ENCODE results near the gene OR52W1. TPM values are rescaled to one million over a fixed set of nuclear protein-coding genes. Genes with fewer than 3 reads are reported as not detected.

OR52W1 gene
- total and polyA plus RNA-seq, 9 donors: 0.19 TPM; not detected in 8

DNA sequence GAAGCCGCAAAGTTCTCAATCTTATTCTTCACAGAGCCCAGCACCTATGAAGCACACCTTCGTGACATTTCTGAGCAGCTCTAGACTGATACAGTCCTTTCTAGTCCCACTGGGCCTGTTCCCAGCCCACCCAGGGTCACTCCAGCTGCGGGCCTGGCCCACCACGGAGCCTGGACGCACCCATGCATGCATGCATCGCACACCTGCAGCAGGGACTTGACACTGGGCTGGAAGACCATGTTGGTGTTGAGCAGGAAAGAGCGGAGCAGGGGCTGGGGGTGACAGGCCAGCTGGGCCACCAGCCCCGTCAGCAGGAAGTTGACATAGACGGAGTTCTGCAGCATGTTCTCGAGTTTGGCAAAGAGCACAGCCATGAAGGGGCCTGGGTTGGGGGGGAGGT, 15.5 kb downstream of the OR52W1 start:
- peaks cover 83% of the 10 kb centered on the region for H3K36me3 ChIP-seq (ENCODE audit: control insufficient read depth, insufficient read depth, low read length)
- H3K4me3 ChIP-seq (ENCODE audit: low read length): no peak overlapping the region
- H3K4me1 ChIP-seq (ENCODE audit: control insufficient read depth, insufficient read depth, low read length): no peaks in the 10 kb centered on the region
- no peaks in the 10 kb centered on the region for H3K9me3 ChIP-seq (replicated peaks; ENCODE audit: control insufficient read depth, low read depth, low read length)
- no peak overlapping the region for H3K27ac ChIP-seq (ENCODE audit: low read length)
- WGBS (ENCODE audit: insufficient coverage): 92% methylated on average over 10 of the region's 10 CpGs
- DNase-seq: no peak
- H3K27me3 ChIP-seq (ENCODE audit: control insufficient read depth, insufficient read depth, low read length): no peaks in the 10 kb centered on the region

DNA sequence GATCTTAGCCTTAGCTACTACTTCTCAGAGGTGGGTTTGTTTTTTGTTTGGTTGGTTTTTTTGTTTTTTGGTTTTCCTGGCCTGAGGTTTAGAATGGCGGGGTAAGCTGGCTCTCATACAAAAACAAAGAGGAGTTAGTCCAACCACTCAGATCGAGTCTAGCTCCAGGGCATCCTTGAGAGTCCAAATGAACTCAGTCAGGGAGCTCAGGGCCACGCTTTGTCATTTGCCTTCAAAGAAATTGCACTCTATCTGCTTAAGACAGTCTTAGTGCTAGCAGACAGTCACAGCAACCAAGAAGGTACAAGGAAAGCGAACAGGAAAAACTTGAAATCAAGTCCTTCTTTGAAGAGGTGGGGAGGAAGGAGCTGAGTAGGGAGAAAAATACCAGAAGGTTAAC, 17.5 kb downstream of the OR52W1 start:
- Histone ChIP-seq H3K27me3 (ENCODE audit: control insufficient read depth, insufficient read depth, low read length) (no peaks in the 10 kb centered on the region), H3K4me3 (ENCODE audit: low read length) (no peak overlapping the region), H3K9me3 (replicated peaks; ENCODE audit: control insufficient read depth, low read depth, low read length) (no peaks in the 10 kb centered on the region), H3K4me1 (ENCODE audit: control insufficient read depth, insufficient read depth, low read length) (no peaks in the 10 kb centered on the region), H3K27ac (ENCODE audit: low read length) (no peak overlapping the region), H3K36me3 (ENCODE audit: control insufficient read depth, insufficient read depth, low read length) (peaks cover 74% of the 10 kb centered on the region)
- no peak for DNase-seq
- 89% methylated on average over 4 of the region's 4 CpGs for WGBS (ENCODE audit: insufficient coverage)

DNA sequence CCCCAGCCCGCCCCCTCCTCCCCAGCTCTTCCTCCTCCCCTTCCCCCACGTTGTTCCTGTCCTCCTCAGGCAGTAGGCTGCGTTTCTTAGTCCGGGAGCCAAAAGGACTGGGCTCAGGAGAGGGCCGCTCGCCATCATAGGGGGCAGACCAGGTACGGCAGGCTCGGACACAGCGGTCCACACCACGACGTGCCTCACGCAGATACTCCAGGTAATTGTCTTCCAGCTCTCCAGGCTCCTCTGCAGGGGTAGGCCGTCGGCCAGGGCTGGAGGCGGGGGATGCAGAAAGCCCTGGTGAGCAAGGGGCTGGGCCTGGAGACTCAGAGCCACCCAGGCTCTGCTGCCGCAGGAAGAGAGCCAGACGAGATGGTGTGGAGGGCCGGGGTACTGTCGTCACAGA, 18.7 kb downstream of the OR52W1 start:
- Histone ChIP-seq H3K36me3 (ENCODE audit: control insufficient read depth, insufficient read depth, low read length) (peaks cover 76% of the 10 kb centered on the region), H3K27me3 (ENCODE audit: control insufficient read depth, insufficient read depth, low read length) (no peaks in the 10 kb centered on the region), H3K4me3 (ENCODE audit: low read length) (no peak overlapping the region), H3K27ac (ENCODE audit: low read length) (no peak overlapping the region), H3K9me3 (replicated peaks; ENCODE audit: control insufficient read depth, low read depth, low read length) (no peaks in the 10 kb centered on the region), H3K4me1 (ENCODE audit: control insufficient read depth, insufficient read depth, low read length) (no peaks in the 10 kb centered on the region)
- DNase-seq: no peak
- 92% methylated on average over 17 of the region's 19 CpGs for WGBS (ENCODE audit: insufficient coverage)

DNA sequence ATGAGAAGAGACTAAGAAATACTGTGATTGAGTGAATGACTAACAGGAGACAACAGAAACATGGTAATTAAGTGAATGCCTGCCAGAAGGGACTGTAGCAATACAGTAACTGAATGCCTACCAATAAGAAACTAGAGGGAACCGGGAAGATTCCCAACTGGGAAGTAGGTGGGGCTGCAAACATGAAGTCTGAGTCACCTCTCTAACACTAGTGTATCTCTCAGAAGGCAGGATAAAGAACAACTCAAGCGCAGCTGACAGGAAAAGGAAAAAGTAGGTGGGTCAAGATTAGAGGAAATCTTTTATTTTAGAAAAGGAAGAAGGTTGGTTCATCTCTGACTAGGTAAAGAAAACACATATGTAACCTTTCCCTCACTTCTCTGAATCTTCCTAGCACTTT, 20.3 kb downstream of the OR52W1 start:
- Histone ChIP-seq H3K36me3 (ENCODE audit: control insufficient read depth, insufficient read depth, low read length) (peaks cover 80% of the 10 kb centered on the region), H3K4me3 (ENCODE audit: low read length) (no peak overlapping the region), H3K27me3 (ENCODE audit: control insufficient read depth, insufficient read depth, low read length) (no peaks in the 10 kb centered on the region), H3K9me3 (replicated peaks; ENCODE audit: control insufficient read depth, low read depth, low read length) (no peaks in the 10 kb centered on the region), H3K27ac (ENCODE audit: low read length) (no peak overlapping the region), H3K4me1 (ENCODE audit: control insufficient read depth, insufficient read depth, low read length) (no peaks in the 10 kb centered on the region)
- DNase-seq: no peak
- WGBS (ENCODE audit: insufficient coverage): no CpG with 5 or more reads among the region's 2 CpGs

DNA sequence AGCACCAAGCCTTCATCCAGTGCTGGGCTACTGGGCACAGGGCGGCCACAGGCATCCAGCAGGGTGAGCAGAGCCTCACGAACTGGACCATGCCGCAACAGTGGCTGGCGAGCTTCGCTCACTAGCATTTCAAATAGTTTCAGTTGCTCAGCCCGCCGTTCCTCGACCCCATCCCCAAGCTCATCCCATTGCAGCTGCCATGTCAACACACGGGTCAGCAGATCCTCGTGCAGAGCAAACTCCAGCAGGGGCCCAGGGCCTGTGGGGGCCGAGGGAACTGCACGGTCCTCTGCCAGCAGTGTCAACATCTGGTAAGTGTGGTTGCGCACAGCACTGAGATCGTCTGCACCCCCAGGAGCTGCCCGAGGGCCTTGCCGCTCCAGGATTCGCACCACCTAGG, 24.8 kb downstream of the OR52W1 start:
- no peak overlapping the region for H3K4me3 ChIP-seq (ENCODE audit: low read length)
- no peak for DNase-seq
- H3K36me3 ChIP-seq (ENCODE audit: control insufficient read depth, insufficient read depth, low read length): peaks cover 44% of the 10 kb centered on the region
- H3K4me1 ChIP-seq (ENCODE audit: control insufficient read depth, insufficient read depth, low read length): no peaks in the 10 kb centered on the region
- no peak overlapping the region for H3K27ac ChIP-seq (ENCODE audit: low read length)
- WGBS (ENCODE audit: insufficient coverage): 90% methylated on average over 17 of the region's 17 CpGs
- H3K9me3 ChIP-seq (replicated peaks; ENCODE audit: control insufficient read depth, low read depth, low read length): no peaks in the 10 kb centered on the region
- H3K27me3 ChIP-seq (ENCODE audit: control insufficient read depth, insufficient read depth, low read length): no peaks in the 10 kb centered on the region

DNA sequence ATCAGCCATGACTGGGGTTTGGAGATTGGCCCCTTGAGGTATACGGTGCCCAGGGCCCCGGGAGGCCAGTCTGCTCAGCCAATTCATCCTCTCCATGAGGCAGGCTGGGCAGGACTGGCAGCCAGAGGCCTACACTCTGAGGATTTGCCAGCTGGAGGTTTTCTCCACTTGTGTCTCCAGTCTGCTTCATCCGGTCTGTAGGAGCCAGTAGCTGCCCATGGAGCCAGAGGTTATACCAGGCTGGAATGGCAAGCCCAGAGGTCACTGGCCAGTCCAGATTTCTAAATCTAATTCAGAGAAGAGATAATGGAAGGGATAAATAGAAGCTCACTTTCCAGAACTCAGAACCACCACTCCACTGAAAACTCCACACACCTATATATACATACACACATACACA, 25.4 kb downstream of the OR52W1 start:
- Histone ChIP-seq H3K27me3 (ENCODE audit: control insufficient read depth, insufficient read depth, low read length) (no peaks in the 10 kb centered on the region), H3K27ac (ENCODE audit: low read length) (no peak overlapping the region), H3K36me3 (ENCODE audit: control insufficient read depth, insufficient read depth, low read length) (peaks cover 38% of the 10 kb centered on the region), H3K4me3 (ENCODE audit: low read length) (no peak overlapping the region), H3K9me3 (replicated peaks; ENCODE audit: control insufficient read depth, low read depth, low read length) (no peaks in the 10 kb centered on the region), H3K4me1 (ENCODE audit: control insufficient read depth, insufficient read depth, low read length) (no peaks in the 10 kb centered on the region)
- WGBS (ENCODE audit: insufficient coverage): 100% methylated on average over 3 of the region's 3 CpGs
- DNase-seq: no peak

DNA sequence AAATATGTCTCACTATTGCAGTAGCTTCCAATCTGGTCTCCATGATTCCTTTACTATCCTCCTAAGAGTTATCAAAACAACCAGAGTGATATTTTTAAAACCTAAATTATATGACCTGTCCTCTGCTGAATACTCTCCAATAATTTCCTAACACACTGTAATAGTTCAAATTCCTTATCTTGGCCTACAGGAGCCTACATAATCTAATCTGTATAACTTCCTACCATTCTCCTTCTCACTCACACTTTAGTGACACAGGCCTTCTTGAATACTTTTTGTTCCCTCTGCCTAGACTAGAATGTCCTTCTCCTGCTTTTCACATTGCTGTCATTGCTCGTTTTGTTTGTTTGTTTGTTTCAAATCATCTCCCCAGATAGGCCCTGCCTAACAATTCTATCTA, 26.0 kb downstream of the OR52W1 start:
- no peak for DNase-seq
- H3K36me3 ChIP-seq (ENCODE audit: control insufficient read depth, insufficient read depth, low read length): peaks cover 32% of the 10 kb centered on the region
- 78% methylated on average over 1 of the region's 1 CpG for WGBS (ENCODE audit: insufficient coverage)
- H3K4me3 ChIP-seq (ENCODE audit: low read length): no peak overlapping the region
- no peaks in the 10 kb centered on the region for H3K4me1 ChIP-seq (ENCODE audit: control insufficient read depth, insufficient read depth, low read length)
- H3K27ac ChIP-seq (ENCODE audit: low read length): no peak overlapping the region
- H3K9me3 ChIP-seq (replicated peaks; ENCODE audit: control insufficient read depth, low read depth, low read length): no peaks in the 10 kb centered on the region
- no peaks in the 10 kb centered on the region for H3K27me3 ChIP-seq (ENCODE audit: control insufficient read depth, insufficient read depth, low read length)

DNA sequence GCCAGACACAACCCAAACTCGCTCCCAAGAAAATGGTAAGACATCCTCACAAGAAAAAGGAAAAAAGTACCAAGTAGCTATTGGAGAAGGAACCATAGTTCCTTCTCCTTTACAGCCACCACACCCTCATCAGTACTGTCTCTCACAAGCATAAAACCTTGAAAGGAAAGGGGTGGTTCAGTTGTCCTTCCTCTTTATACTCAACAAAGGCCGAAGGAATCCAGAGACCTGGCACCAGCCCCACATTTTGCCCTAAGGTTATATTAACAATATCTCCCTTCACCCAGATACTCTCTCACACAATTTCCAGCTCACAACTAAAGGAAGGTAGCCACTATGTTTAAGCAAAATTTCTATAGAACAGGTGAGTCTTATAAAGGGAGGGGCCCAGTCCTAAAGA, 26.9 kb downstream of the OR52W1 start:
- Histone ChIP-seq H3K4me3 (ENCODE audit: low read length) (no peak overlapping the region), H3K27me3 (ENCODE audit: control insufficient read depth, insufficient read depth, low read length) (no peaks in the 10 kb centered on the region), H3K36me3 (ENCODE audit: control insufficient read depth, insufficient read depth, low read length) (peaks cover 28% of the 10 kb centered on the region), H3K27ac (ENCODE audit: low read length) (no peak overlapping the region), H3K9me3 (replicated peaks; ENCODE audit: control insufficient read depth, low read depth, low read length) (no peaks in the 10 kb centered on the region), H3K4me1 (ENCODE audit: control insufficient read depth, insufficient read depth, low read length) (no peaks in the 10 kb centered on the region)
- WGBS (ENCODE audit: insufficient coverage): no CpG with 5 or more reads among the region's 2 CpGs
- DNase-seq: no peak

DNA sequence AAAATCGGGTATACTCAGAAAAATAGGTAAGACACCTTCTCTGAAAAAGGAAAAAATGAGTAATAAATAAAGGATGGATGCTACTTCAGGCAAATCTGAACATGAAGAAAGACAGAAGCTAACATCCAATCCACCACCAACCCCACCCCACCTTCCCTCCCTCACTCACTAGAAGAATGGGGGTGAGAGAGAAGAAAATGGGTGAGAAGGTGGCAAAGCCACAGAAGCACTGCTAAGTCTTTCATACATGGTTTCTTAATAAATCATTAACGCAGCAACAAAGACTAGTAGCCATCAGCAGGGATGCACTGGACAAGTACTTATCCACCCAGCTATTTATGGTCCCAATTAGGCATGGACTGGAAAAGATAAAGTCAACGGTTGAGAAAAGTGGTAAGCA, 29.5 kb downstream of the OR52W1 start:
- H3K9me3 ChIP-seq (replicated peaks; ENCODE audit: control insufficient read depth, low read depth, low read length): no peaks in the 10 kb centered on the region
- peaks cover 8% of the 10 kb centered on the region for H3K36me3 ChIP-seq (ENCODE audit: control insufficient read depth, insufficient read depth, low read length)
- no CpG with 5 or more reads among the region's 3 CpGs for WGBS (ENCODE audit: insufficient coverage)
- peaks cover under 1% of the 10 kb centered on the region for H3K4me1 ChIP-seq (ENCODE audit: control insufficient read depth, insufficient read depth, low read length)
- no peaks in the 10 kb centered on the region for H3K27me3 ChIP-seq (ENCODE audit: control insufficient read depth, insufficient read depth, low read length)
- DNase-seq: no peak
- H3K27ac ChIP-seq (ENCODE audit: low read length): no peak overlapping the region
- no peak overlapping the region for H3K4me3 ChIP-seq (ENCODE audit: low read length)

DNA sequence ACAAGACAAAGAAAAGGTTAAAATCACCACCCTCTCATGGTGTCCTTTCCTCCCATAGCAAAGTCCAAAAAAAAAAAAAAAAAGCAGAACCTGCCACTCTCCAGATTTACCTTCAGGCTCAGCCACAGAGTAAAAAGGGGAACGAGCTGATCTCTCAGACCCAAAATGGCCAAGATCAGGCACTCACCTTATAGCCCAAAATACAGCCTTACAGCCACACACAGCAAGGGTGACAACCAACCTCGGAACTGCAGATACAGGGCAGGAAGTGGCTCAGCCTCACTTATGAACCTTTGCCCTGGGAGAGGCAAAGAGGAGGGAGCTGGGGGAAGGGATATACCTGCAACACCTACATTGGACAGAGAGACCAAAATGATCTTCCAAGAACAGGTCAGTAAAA, 30.9 kb downstream of the OR52W1 start:
- no peak for DNase-seq
- Histone ChIP-seq H3K4me3 (ENCODE audit: low read length) (no peak overlapping the region), H3K4me1 (ENCODE audit: control insufficient read depth, insufficient read depth, low read length) (peaks cover 5% of the 10 kb centered on the region), H3K27me3 (ENCODE audit: control insufficient read depth, insufficient read depth, low read length) (no peaks in the 10 kb centered on the region), H3K27ac (ENCODE audit: low read length) (no peak overlapping the region), H3K36me3 (ENCODE audit: control insufficient read depth, insufficient read depth, low read length) (no peaks in the 10 kb centered on the region), H3K9me3 (replicated peaks; ENCODE audit: control insufficient read depth, low read depth, low read length) (no peaks in the 10 kb centered on the region)
- WGBS (ENCODE audit: insufficient coverage): no CpG with 5 or more reads among the region's 2 CpGs

DNA sequence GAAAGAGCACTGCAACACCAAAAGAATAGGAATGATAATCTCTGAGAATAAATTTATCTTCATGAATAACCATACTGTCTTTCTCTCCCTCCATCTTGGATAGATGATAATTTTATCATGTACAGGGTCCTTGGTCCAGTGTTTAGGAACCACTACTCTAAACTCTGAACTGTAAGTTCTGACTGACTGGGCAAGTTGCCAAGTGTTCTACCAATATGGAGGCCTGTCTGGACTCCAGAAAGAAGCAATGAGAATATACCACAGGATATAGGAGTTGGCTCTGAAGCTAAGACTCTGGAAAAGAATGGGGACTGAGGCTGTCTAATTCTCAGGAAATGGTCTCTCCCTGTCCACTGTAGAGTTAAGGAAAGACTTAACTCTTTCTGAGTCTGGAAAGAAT, 33.9 kb downstream of the OR52W1 start:
- Histone ChIP-seq H3K9me3 (replicated peaks; ENCODE audit: control insufficient read depth, low read depth, low read length) (no peaks in the 10 kb centered on the region), H3K36me3 (ENCODE audit: control insufficient read depth, insufficient read depth, low read length) (no peaks in the 10 kb centered on the region), H3K27me3 (ENCODE audit: control insufficient read depth, insufficient read depth, low read length) (no peaks in the 10 kb centered on the region), H3K4me3 (ENCODE audit: low read length) (no peak overlapping the region), H3K27ac (ENCODE audit: low read length) (no peak overlapping the region), H3K4me1 (ENCODE audit: control insufficient read depth, insufficient read depth, low read length) (peaks cover 8% of the 10 kb centered on the region)
- DNase-seq: no peak

Data from muscle of leg (tissue), 11 donors.